ENCODE data around the gene ECHS1. TPM values are rescaled to one million over a fixed set of nuclear protein-coding genes. Genes with fewer than 3 reads are reported as not detected.

ECHS1 gene
- total and polyA plus RNA-seq, 2 experiments from 2014 or later: 92.1 to 127 TPM

GRCh38 chr10:133353988-133354605, 19.1 kb downstream of the ECHS1 start:
- H3K9me2 ChIP-seq (ENCODE audit: insufficient read depth): no peaks in the 10 kb centered on the region
- 0 out of 2 replicates have a peak, but pooled peaks cover 3% of the 10 kb centered on the region for H3F3A ChIP-seq (replicated peaks; ENCODE audit: low read depth)
- no peaks in the 10 kb centered on the region for H3K36me3 ChIP-seq (ENCODE audit: insufficient read depth)
- H3K4me3 Mint-ChIP-seq: no peak overlapping the region; the same call in 2 of the 3 replicates
- H3K27ac ChIP-seq (ENCODE audit: low read depth): no peak overlapping the region
- H3K79me2 ChIP-seq (replicated peaks; ENCODE audit: insufficient read depth): 0 out of 2 replicates have a peak, but pooled peaks cover 4% of the 10 kb centered on the region
- no peak overlapping the region for H2AFZ ChIP-seq
- H3K27ac Mint-ChIP-seq: no peak overlapping the region
- no peaks in the 10 kb centered on the region for H3K4me1 ChIP-seq (ENCODE audit: insufficient read depth)
- H3K27me3 ChIP-seq (ENCODE audit: insufficient read depth): no peaks in the 10 kb centered on the region
- H4K20me1 ChIP-seq (replicated peaks; ENCODE audit: insufficient read depth): no peaks in the 10 kb centered on the region; the same call in 1 of the 2 replicates
- H3K36me3 Mint-ChIP-seq (ENCODE audit: low read depth): no peaks in the 10 kb centered on the region
- no peak for DNase-seq (ENCODE audit: low spot score)
- no peak overlapping the region for H3K4me2 ChIP-seq
- H3K9me3 Mint-ChIP-seq: no peaks in the 10 kb centered on the region
- H3K27me3 Mint-ChIP-seq (ENCODE audit: insufficient read depth, low read depth, poor library complexity): peaks cover 20% of the 10 kb centered on the region
- H3K4me3 ChIP-seq: no peak overlapping the region
- no peaks in the 10 kb centered on the region; the same call in 2 of the 3 replicates for H3K4me1 Mint-ChIP-seq
- TF ChIP-seq JUNB (IDR thresholded peaks at IDR 0.05; ENCODE audit: unreplicated experiment) (no peak), ZNF331 (CRISPR knock-in tag; IDR thresholded peaks at IDR 0.05; ENCODE audit: low read depth) (no peak), ZNF114 (CRISPR knock-in tag; IDR thresholded peaks at IDR 0.05) (no peak), EZH2 (IDR thresholded peaks at IDR 0.05; ENCODE audit: low read depth, unreplicated experiment) (no peak), NANOG (IDR thresholded peaks at IDR 0.05; ENCODE audit: borderline replicate concordance) (no peak), STAT1 (IDR thresholded peaks at IDR 0.05; ENCODE audit: unreplicated experiment) (no peak), EZH2phosphoT487 (IDR thresholded peaks at IDR 0.05; ENCODE audit: unreplicated experiment) (no peak), POLR2AphosphoS5 (IDR thresholded peaks at IDR 0.05; ENCODE audit: low read depth) (no peak), CREB1 (CRISPR knock-in tag; IDR thresholded peaks at IDR 0.05; ENCODE audit: low read depth) (no peak)
- TF ChIP-seq, protein P1, sequence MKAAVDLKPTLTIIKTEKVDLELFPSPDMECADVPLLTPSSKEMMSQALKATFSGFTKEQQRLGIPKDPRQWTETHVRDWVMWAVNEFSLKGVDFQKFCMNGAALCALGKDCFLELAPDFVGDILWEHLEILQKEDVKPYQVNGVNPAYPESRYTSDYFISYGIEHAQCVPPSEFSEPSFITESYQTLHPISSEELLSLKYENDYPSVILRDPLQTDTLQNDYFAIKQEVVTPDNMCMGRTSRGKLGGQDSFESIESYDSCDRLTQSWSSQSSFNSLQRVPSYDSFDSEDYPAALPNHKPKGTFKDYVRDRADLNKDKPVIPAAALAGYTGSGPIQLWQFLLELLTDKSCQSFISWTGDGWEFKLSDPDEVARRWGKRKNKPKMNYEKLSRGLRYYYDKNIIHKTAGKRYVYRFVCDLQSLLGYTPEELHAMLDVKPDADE (IDR thresholded peaks at IDR 0.05): no peak
- TF ChIP-seq, protein P2, sequence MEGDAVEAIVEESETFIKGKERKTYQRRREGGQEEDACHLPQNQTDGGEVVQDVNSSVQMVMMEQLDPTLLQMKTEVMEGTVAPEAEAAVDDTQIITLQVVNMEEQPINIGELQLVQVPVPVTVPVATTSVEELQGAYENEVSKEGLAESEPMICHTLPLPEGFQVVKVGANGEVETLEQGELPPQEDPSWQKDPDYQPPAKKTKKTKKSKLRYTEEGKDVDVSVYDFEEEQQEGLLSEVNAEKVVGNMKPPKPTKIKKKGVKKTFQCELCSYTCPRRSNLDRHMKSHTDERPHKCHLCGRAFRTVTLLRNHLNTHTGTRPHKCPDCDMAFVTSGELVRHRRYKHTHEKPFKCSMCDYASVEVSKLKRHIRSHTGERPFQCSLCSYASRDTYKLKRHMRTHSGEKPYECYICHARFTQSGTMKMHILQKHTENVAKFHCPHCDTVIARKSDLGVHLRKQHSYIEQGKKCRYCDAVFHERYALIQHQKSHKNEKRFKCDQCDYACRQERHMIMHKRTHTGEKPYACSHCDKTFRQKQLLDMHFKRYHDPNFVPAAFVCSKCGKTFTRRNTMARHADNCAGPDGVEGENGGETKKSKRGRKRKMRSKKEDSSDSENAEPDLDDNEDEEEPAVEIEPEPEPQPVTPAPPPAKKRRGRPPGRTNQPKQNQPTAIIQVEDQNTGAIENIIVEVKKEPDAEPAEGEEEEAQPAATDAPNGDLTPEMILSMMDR (conservative IDR thresholded peaks at IDR 0.05; ENCODE audit: low read depth in 2 of 2): no peak
- TF ChIP-seq, protein P3, sequence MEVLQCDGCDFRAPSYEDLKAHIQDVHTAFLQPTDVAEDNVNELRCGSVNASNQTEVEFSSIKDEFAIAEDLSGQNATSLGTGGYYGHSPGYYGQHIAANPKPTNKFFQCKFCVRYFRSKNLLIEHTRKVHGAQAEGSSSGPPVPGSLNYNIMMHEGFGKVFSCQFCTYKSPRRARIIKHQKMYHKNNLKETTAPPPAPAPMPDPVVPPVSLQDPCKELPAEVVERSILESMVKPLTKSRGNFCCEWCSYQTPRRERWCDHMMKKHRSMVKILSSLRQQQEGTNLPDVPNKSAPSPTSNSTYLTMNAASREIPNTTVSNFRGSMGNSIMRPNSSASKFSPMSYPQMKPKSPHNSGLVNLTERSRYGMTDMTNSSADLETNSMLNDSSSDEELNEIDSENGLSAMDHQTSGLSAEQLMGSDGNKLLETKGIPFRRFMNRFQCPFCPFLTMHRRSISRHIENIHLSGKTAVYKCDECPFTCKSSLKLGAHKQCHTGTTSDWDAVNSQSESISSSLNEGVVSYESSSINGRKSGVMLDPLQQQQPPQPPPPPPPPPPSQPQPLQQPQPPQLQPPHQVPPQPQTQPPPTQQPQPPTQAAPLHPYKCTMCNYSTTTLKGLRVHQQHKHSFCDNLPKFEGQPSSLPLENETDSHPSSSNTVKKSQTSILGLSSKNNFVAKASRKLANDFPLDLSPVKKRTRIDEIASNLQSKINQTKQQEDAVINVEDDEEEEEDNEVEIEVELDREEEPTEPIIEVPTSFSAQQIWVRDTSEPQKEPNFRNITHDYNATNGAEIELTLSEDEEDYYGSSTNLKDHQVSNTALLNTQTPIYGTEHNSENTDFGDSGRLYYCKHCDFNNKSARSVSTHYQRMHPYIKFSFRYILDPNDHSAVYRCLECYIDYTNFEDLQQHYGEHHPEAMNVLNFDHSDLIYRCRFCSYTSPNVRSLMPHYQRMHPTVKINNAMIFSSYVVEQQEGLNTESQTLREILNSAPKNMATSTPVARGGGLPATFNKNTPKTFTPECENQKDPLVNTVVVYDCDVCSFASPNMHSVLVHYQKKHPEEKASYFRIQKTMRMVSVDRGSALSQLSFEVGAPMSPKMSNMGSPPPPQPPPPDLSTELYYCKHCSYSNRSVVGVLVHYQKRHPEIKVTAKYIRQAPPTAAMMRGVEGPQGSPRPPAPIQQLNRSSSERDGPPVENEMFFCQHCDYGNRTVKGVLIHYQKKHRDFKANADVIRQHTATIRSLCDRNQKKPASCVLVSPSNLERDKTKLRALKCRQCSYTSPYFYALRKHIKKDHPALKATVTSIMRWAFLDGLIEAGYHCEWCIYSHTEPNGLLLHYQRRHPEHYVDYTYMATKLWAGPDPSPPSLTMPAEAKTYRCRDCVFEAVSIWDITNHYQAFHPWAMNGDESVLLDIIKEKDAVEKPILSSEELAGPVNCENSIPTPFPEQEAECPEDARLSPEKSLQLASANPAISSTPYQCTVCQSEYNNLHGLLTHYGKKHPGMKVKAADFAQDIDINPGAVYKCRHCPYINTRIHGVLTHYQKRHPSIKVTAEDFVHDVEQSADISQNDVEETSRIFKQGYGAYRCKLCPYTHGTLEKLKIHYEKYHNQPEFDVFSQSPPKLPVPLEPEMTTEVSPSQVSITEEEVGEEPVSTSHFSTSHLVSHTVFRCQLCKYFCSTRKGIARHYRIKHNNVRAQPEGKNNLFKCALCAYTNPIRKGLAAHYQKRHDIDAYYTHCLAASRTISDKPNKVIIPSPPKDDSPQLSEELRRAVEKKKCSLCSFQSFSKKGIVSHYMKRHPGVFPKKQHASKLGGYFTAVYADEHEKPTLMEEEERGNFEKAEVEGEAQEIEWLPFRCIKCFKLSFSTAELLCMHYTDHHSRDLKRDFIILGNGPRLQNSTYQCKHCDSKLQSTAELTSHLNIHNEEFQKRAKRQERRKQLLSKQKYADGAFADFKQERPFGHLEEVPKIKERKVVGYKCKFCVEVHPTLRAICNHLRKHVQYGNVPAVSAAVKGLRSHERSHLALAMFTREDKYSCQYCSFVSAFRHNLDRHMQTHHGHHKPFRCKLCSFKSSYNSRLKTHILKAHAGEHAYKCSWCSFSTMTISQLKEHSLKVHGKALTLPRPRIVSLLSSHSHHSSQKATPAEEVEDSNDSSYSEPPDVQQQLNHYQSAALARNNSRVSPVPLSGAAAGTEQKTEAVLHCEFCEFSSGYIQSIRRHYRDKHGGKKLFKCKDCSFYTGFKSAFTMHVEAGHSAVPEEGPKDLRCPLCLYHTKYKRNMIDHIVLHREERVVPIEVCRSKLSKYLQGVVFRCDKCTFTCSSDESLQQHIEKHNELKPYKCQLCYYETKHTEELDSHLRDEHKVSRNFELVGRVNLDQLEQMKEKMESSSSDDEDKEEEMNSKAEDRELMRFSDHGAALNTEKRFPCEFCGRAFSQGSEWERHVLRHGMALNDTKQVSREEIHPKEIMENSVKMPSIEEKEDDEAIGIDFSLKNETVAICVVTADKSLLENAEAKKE (CRISPR knock-in tag; IDR thresholded peaks at IDR 0.05): no peak
- TF ChIP-seq, protein P4, sequence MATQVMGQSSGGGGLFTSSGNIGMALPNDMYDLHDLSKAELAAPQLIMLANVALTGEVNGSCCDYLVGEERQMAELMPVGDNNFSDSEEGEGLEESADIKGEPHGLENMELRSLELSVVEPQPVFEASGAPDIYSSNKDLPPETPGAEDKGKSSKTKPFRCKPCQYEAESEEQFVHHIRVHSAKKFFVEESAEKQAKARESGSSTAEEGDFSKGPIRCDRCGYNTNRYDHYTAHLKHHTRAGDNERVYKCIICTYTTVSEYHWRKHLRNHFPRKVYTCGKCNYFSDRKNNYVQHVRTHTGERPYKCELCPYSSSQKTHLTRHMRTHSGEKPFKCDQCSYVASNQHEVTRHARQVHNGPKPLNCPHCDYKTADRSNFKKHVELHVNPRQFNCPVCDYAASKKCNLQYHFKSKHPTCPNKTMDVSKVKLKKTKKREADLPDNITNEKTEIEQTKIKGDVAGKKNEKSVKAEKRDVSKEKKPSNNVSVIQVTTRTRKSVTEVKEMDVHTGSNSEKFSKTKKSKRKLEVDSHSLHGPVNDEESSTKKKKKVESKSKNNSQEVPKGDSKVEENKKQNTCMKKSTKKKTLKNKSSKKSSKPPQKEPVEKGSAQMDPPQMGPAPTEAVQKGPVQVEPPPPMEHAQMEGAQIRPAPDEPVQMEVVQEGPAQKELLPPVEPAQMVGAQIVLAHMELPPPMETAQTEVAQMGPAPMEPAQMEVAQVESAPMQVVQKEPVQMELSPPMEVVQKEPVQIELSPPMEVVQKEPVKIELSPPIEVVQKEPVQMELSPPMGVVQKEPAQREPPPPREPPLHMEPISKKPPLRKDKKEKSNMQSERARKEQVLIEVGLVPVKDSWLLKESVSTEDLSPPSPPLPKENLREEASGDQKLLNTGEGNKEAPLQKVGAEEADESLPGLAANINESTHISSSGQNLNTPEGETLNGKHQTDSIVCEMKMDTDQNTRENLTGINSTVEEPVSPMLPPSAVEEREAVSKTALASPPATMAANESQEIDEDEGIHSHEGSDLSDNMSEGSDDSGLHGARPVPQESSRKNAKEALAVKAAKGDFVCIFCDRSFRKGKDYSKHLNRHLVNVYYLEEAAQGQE (IDR thresholded peaks at IDR 0.05; ENCODE audit: unreplicated experiment): no peak
- no peak for ATAC-seq

Data from GM23338 (cell line).